OCI-LY3 (cell line): Measurements from ENCODE around the gene SERINC3.

Experiments
- H2AFZ ChIP-seq: fragments of 200-600, 300-600 bp; shearing (Covaris generic); 2 replicates; pipeline ENCODE4 v1.6.0; 2014; ENCODE audit warnings: antibody characterized with exemption, low read depth, low read length
- H3K27ac ChIP-seq: fragments of 200-600, 300-600 bp; sonication (generic); 2 replicates; pipeline ENCODE4 v1.5.1; 2014; ENCODE audit warnings: mild to moderate bottlenecking, low read length, moderate library complexity, mixed read lengths
- H3K27me3 ChIP-seq: fragments of 200-600, 300-600 bp; sonication (generic); 2 replicates; pipeline ENCODE4 v1.6.1; 2014; ENCODE audit warnings: low read depth, low read length, mixed read lengths
- H3K36me3 ChIP-seq: fragments of 200-600, 300-600 bp; sonication (generic); replicated peaks from 2 replicates; pipeline ENCODE3; 2014; ENCODE audit warnings: low read depth, low read length, mixed read lengths
- H3K4me1 ChIP-seq: fragments of 300-600, 200-600 bp; sonication (generic); 2 replicates; pipeline ENCODE4 v1.6.1; 2014; ENCODE audit warnings: low read length, mixed read lengths
- H3K4me2 ChIP-seq: fragments of 200-600, 300-600 bp; sonication (generic); 2 replicates; pipeline ENCODE4 v1.6.1; 2014; ENCODE audit warnings: low read length, mixed read lengths
- H3K4me3 ChIP-seq: fragments of 300-600, 200-600 bp; sonication (generic); 2 replicates; pipeline ENCODE4 v1.5.1; 2014; ENCODE audit warnings: antibody characterized with exemption, mild to moderate bottlenecking, low read length, moderate library complexity
- H3K79me2 ChIP-seq: fragments of 300-600, 200-600 bp; shearing (Covaris generic); 2 replicates; pipeline ENCODE4 v1.6.1; 2014; ENCODE audit warnings: mild to moderate bottlenecking, low read length, mixed read lengths
- H3K9ac ChIP-seq: fragments of 300-600, 200-600 bp; shearing (Covaris generic); 2 replicates; pipeline ENCODE4 v1.6.0; 2014; ENCODE audit warnings: mild to moderate bottlenecking, low read length, moderate library complexity
- H3K9me3 ChIP-seq: fragments of 200-600, 300-600 bp; shearing (Covaris generic); 2 replicates; pipeline ENCODE4 v1.6.1; 2014; ENCODE audit warnings: low read length, mixed read lengths; ENCODE audit not compliant: insufficient read depth
- H4K20me1 ChIP-seq: fragments of 200-600, 300-600 bp; sonication (generic); 2 replicates; pipeline ENCODE4 v1.6.1; 2016; ENCODE audit warnings: low read length, mixed read lengths; ENCODE audit not compliant: insufficient read depth
- EZH2phosphoT487 ChIP-seq: fragments of 200-600 bp; shearing (Covaris generic); IDR thresholded peaks from 2 replicates; pipeline ENCODE4 v1.6.1; 2018; ENCODE audit warnings: antibody characterized with exemption, mixed run types, low read depth
- TF ChIP-seq, protein P1 (sequence below): fragments of 200-600, 300-600 bp; sonication (generic); IDR thresholded peaks from 2 replicates; pipeline ENCODE4 v1.5.1; 2014; ENCODE audit warnings: antibody characterized with exemption, low read length, low read depth

The SERINC3 gene

DNA sequence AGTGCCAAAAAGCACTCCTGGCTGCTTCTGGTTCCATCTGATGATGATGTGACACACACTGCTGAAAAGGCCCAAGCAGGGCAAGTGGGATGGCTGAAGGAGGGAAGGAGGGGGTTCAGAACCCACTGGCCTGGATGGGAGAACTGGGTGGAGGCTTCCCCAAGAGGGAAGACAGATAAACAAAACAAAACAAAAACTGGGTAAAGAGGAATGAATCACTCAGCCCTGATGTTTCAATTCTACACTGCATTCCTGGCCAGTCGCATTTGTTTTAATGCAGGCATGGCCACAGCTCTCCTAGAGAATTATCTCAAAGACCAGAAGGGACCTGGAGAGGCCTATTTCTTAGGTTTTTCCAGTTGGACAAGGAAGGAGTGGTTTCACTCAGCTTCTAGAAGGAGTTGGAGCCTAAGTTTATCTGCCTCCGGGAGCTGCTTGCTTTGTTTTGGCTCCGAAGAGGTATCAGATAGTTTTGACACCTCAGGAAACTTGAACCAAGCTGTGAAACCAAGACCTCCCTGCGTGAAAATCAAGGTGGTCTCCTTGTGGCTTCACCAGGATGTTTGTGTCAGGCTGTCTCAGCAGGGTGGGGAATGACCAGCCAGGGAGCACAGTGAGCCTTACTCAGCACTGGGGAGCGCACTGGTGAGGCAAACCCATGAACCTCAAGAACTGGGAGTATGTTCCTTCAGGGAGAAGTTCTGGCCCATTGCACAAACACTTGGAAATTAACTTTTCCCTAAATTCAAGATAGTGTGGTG is 30.1 kb downstream of the SERINC3 start:
- Histone ChIP-seq H3K9me3 (no peaks in the 10 kb centered on the region), H2AFZ (no peak overlapping the region), H3K9ac (no peak overlapping the region), H4K20me1 (no peaks in the 10 kb centered on the region), H3K27me3 (no peaks in the 10 kb centered on the region), H3K4me2 (no peak overlapping the region), H3K79me2 (no peaks in the 10 kb centered on the region), H3K4me3 (no peak overlapping the region), H3K36me3 (peaks cover 59% of the 10 kb centered on the region), H3K27ac (no peak overlapping the region), H3K4me1 (no peaks in the 10 kb centered on the region)
- TF ChIP-seq, protein P1, sequence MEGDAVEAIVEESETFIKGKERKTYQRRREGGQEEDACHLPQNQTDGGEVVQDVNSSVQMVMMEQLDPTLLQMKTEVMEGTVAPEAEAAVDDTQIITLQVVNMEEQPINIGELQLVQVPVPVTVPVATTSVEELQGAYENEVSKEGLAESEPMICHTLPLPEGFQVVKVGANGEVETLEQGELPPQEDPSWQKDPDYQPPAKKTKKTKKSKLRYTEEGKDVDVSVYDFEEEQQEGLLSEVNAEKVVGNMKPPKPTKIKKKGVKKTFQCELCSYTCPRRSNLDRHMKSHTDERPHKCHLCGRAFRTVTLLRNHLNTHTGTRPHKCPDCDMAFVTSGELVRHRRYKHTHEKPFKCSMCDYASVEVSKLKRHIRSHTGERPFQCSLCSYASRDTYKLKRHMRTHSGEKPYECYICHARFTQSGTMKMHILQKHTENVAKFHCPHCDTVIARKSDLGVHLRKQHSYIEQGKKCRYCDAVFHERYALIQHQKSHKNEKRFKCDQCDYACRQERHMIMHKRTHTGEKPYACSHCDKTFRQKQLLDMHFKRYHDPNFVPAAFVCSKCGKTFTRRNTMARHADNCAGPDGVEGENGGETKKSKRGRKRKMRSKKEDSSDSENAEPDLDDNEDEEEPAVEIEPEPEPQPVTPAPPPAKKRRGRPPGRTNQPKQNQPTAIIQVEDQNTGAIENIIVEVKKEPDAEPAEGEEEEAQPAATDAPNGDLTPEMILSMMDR = no peak
- no peak for TF ChIP-seq EZH2phosphoT487

DNA sequence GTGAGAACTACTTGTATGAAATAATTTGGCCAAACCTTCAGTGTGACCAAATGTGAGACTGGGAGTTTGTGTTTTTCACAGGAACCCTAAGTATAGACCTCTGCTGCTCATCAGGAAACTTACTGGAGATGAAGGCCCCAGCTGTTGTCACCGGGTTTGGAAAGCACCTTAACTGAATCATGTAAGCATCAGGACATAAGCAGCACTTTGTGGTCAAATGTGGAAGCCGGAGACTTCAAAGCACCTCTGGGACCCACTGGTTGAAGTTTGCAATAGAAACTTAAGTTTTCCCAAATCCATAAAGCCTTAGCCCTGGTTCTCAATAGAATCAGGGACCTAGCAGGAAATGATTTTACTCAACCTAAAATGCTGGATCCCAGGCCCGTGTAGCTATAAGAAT is 31.9 kb downstream of the SERINC3 start:
- Histone ChIP-seq H3K4me3 (no peak overlapping the region), H3K27me3 (no peaks in the 10 kb centered on the region), H3K36me3 (peaks cover 52% of the 10 kb centered on the region), H3K4me1 (no peaks in the 10 kb centered on the region), H3K79me2 (no peaks in the 10 kb centered on the region), H2AFZ (no peak overlapping the region), H4K20me1 (no peaks in the 10 kb centered on the region), H3K27ac (no peak overlapping the region), H3K9ac (no peak overlapping the region), H3K9me3 (no peaks in the 10 kb centered on the region), H3K4me2 (no peak overlapping the region)
- TF ChIP-seq, protein P1 = no peak
- no peak for TF ChIP-seq EZH2phosphoT487

DNA sequence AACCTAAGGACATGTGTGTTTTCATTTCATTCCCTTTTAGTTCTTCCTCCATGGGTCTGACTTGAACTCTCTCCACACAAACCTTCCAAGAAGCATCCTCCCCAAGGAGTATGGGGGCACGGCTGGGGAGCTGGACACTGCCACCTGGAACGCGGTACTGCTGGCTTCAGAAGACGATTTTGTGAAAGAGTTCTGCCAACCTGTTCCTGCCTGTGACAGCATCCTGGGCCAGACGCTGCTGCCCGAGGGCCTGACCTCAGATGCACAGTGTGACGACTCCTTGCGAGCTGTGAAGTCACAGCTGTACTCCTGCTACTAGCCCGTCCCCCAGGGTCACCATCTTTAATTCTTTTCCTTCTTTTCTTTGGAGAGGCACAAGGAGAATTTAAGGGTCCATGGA is 32.6 kb downstream of the SERINC3 start:
- Histone ChIP-seq H3K9me3 (no peaks in the 10 kb centered on the region), H4K20me1 (no peaks in the 10 kb centered on the region), H3K79me2 (no peaks in the 10 kb centered on the region), H3K4me2 (no peak overlapping the region), H3K27me3 (no peaks in the 10 kb centered on the region), H3K4me3 (no peak overlapping the region), H3K9ac (no peak overlapping the region), H3K4me1 (no peaks in the 10 kb centered on the region), H2AFZ (no peak overlapping the region), H3K27ac (no peak overlapping the region), H3K36me3 (peaks cover 49% of the 10 kb centered on the region)
- TF ChIP-seq, protein P1 = no peak
- TF ChIP-seq EZH2phosphoT487 = no peak

DNA sequence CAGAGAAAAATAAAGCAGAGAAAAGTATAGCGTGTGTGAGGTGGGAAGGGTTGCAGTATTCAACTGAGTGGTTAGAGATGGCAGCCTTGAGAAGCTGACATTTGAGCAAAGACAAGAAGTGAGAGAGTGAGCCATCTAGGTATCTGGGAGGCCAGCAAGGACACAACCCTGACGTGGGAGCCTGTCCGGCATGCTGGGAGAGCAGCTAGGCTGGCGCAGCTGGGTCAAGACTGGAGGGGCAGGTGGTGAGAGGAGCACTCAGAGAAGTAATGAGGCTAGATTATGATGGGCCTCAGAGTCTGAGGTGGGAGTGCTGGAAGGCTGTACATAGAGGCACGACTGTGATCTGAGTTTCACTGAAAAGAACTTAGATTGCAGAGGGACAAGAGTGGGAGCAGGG is 33.3 kb downstream of the SERINC3 start:
- Histone ChIP-seq H2AFZ (no peak overlapping the region), H3K27me3 (no peaks in the 10 kb centered on the region), H3K4me1 (no peaks in the 10 kb centered on the region), H3K9ac (no peak overlapping the region), H3K79me2 (no peaks in the 10 kb centered on the region), H3K4me3 (no peak overlapping the region), H3K9me3 (no peaks in the 10 kb centered on the region), H3K4me2 (no peak overlapping the region), H4K20me1 (no peaks in the 10 kb centered on the region), H3K36me3 (peaks cover 48% of the 10 kb centered on the region), H3K27ac (no peak overlapping the region)
- TF ChIP-seq, protein P1 = no peak
- TF ChIP-seq EZH2phosphoT487 = no peak
